Activated CD8-positive, alpha-beta T cell treated with anti-CD3 and anti-CD28 coated beads for 36 hours (primary cell): ENCODE data around the gene ZBED2. TPM values are rescaled to one million over a fixed set of nuclear protein-coding genes. Genes with fewer than 3 reads are reported as not detected.

ENCODE experiments used
- ATAC-seq: fragments of 200-7000 bp; cut with Tn5 transposase; one replicate; pipeline ENCODE4 v1.10.0; 2021; ENCODE audit warnings: mild to moderate bottlenecking, moderate library complexity
- CTCF ChIA-PET: fragments of 350-600 bp; sonication (Branson Sonifier 250); formaldehyde crosslinking; loops from one replicate; lab custom pipeline; 2021; ENCODE audit warnings: antibody characterized with exemption; lab: Charles Lee
- POLR2A ChIA-PET: fragments of 350-600 bp; sonication (Branson Sonifier 250); formaldehyde crosslinking; loops from one replicate; lab custom pipeline; 2021; ENCODE audit warnings: antibody characterized with exemption; lab: Charles Lee
- DNase-seq: peaks from one replicate; pipeline ENCODE4 v3.0.0-alpha.2; 2020
- H3K27ac Mint-ChIP-seq: one replicate; pipeline ENCODE4 v1.8.0; 2021; ENCODE audit warnings: mild to moderate bottlenecking, mixed read lengths
- H3K27me3 Mint-ChIP-seq: one replicate; pipeline ENCODE4 v1.8.0; 2021; ENCODE audit warnings: mixed read lengths
- H3K36me3 Mint-ChIP-seq: one replicate; pipeline ENCODE4 v1.8.0; 2021; ENCODE audit warnings: low read depth, mixed read lengths
- H3K4me1 Mint-ChIP-seq: one replicate; pipeline ENCODE4 v1.8.0; 2021; ENCODE audit warnings: low read depth, mixed read lengths
- H3K4me3 Mint-ChIP-seq: one replicate; pipeline ENCODE4 v1.8.0; 2021; ENCODE audit warnings: mild to moderate bottlenecking, moderate library complexity, mixed read lengths
- H3K9me3 Mint-ChIP-seq: one replicate; pipeline ENCODE4 v1.8.0; 2021; ENCODE audit warnings: mixed read lengths
- intact Hi-C: fragments of 100-400 bp; cut with micrococcal nuclease; formaldehyde crosslinking; loops from one replicate; pipeline ENCODE4 v1.10.0; 2022
- total RNA-seq, 2 experiments: library from RNA; stranded (reverse); gene quantifications; one replicate each; pipeline ENCODE4 v1.2.3, GENCODE V29; 2021
- TF ChIP-seq, protein P1 (sequence below): fragments of 200-600 bp; IDR thresholded peaks from one replicate; pipeline ENCODE4 v1.8.0; 2022; ENCODE audit warnings: antibody characterized with exemption, mild to moderate bottlenecking

Gene ZBED2
- total RNA-seq, 2 experiments from 2014 or later: 226 to 235 TPM

DNA sequence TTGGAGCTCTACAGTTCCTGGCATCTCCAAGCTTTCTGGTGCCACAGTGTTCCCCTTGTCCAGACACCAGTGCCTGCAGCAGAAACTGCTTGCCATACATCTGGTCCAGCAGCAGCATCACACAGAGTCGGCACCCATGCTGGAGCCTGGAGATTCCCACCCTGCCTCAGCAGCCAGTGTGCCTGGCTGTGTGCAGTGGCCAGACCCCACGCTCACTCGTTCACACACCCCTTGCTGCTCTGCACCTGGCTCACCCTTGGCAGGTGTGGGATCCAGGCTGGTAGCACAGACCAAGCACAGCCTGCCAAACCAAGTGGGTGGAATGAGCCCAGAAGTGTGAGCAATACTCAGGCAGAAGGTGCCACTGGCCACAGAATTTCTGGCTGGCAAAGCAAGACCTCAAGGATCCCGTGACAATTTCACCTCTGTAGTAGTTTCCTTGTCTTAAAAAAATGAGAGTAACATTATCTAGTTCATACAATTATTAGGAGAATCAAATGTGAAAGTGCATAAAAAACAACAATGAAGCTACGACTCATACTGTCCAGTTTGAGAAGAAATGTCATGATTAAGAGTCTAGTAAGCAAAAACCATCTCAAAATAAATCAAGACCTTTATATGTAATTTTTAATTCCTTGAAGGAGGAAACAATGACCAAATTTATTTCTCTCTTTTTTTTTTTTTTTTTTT lies 22.9 kb upstream of the ZBED2 start:
- ATAC-seq: no peak
- peak overlapping the region; percentile 93 for H3K27ac Mint-ChIP-seq

DNA sequence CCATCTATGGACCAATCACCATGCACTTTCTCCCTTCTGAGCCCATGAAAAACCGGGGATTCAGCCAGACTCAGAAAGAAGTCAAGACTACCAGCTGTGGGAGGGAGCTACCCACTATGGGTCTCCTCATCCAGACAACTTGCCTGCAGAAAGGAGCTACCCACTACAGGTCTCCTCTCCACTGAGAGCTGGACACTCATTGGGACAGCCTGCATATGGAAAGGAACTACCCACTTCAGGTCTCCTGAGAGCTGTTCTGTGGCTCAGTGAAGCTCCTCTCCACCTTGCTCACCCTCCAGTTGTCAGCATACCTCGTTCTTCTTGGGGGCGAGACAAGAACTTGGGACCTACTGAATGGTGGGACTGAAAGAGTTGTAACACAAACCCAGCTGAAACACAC lies 22.3 kb upstream of the ZBED2 start:
- ChIA-PET CTCF (interaction anchor here (1.0 to 6.1 kb wide), 10 partner anchors 11 to 304 kb away, joined by 3 to 63 read pairs (median 6); partner anchors contain the start of gene ZBED2), POLR2A (interaction anchor here (0.7 to 2.0 kb wide), 6 partner anchors 9 to 74 kb away, joined by 3 to 10 read pairs (median 4); partner anchors contain the start of gene ZBED2)
- DNase-seq (peak; percentile 47), ATAC-seq (no peak)
- Mint-ChIP-seq H3K27me3 (no peaks in the 10 kb centered on the region), H3K4me1 (peaks cover 80% of the 10 kb centered on the region), H3K9me3 (peaks cover 8% of the 10 kb centered on the region), H3K36me3 (peaks cover 54% of the 10 kb centered on the region), H3K4me3 (no peak overlapping the region), H3K27ac (peak overlapping the region; percentile 93)
- intact Hi-C loops: loop anchor here (2.0 to 5.0 kb wide), 2 partner anchors 40 to 71 kb away; no protein-coding TSS in a partner anchor
- TF ChIP-seq, protein P1, sequence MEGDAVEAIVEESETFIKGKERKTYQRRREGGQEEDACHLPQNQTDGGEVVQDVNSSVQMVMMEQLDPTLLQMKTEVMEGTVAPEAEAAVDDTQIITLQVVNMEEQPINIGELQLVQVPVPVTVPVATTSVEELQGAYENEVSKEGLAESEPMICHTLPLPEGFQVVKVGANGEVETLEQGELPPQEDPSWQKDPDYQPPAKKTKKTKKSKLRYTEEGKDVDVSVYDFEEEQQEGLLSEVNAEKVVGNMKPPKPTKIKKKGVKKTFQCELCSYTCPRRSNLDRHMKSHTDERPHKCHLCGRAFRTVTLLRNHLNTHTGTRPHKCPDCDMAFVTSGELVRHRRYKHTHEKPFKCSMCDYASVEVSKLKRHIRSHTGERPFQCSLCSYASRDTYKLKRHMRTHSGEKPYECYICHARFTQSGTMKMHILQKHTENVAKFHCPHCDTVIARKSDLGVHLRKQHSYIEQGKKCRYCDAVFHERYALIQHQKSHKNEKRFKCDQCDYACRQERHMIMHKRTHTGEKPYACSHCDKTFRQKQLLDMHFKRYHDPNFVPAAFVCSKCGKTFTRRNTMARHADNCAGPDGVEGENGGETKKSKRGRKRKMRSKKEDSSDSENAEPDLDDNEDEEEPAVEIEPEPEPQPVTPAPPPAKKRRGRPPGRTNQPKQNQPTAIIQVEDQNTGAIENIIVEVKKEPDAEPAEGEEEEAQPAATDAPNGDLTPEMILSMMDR: no peak

More for the DNA sequence above, 22.9 kb upstream of the ZBED2 start:
- peaks cover 48% of the 10 kb centered on the region for H3K36me3 Mint-ChIP-seq
- ChIA-PET CTCF (interaction anchor here (1.1 to 6.1 kb wide), 11 partner anchors 10 to 425 kb away, joined by 3 to 63 read pairs (median 8); partner anchors contain the start of gene ZBED2), POLR2A (interaction anchor here (0.7 to 2.0 kb wide), 6 partner anchors 10 to 75 kb away, joined by 3 to 10 read pairs (median 4); partner anchors contain the start of gene ZBED2)
- peaks cover 8% of the 10 kb centered on the region for H3K9me3 Mint-ChIP-seq
- TF ChIP-seq, protein P1: no peak
- H3K4me1 Mint-ChIP-seq: peaks cover 77% of the 10 kb centered on the region
- no peak overlapping the region for H3K4me3 Mint-ChIP-seq
- intact Hi-C loops: loop anchor here (2.0 to 5.0 kb wide), 2 partner anchors 41 to 71 kb away; no protein-coding TSS in a partner anchor
- no peaks in the 10 kb centered on the region for H3K27me3 Mint-ChIP-seq
- peak; percentile 36 for DNase-seq

DNA sequence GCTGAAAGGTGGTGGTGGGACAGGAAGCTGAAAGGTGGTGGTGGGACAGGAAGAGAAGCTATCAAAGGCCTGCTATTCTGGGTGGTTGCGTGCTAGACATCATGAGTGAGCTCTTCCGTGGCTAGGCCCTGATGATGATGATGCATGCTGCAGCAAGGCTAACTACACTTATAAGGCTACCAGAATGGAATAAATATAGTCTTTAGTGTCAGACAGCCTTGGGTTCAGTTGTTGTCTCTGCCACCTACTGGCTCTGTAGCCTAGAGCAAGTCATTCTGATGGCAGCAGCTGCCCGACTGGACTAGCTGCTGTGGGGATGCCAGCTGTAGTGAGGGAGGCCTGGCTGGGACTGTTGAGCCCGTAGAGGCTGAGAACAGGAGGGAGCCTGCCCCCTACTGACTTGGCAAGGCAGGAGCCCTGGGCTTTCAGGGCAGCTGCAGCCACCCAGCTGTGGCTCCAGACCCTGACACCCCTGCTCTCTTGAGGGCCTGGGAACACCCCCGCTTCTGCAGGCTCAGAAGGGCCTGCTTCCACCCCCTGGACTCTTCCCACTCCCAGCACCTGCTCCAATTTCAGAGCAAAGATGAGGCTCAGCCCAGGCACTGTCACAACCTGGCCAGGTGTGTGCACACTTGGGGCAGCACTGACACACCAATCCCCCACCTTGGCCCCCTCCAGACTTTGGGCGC lies 21.4 kb upstream of the ZBED2 start:
- TF ChIP-seq, protein P1: peak; percentile 62
- H3K27me3 Mint-ChIP-seq: no peaks in the 10 kb centered on the region
- peaks cover 8% of the 10 kb centered on the region for H3K9me3 Mint-ChIP-seq
- peaks cover 80% of the 10 kb centered on the region for H3K4me1 Mint-ChIP-seq
- peak overlapping the region; percentile 30 for H3K4me3 Mint-ChIP-seq
- ChIA-PET CTCF (interaction anchor here (0.6 to 6.1 kb wide), 26 partner anchors 9 to 802 kb away, joined by 3 to 63 read pairs (median 5); partner anchors contain the start of genes CD96 and ZBED2), POLR2A (interaction anchor here (0.9 to 3.2 kb wide), 14 partner anchors 8 to 73 kb away, joined by 3 to 13 read pairs (median 6); partner anchors contain the start of gene ZBED2)
- intact Hi-C loops: loop anchor here (2.0 to 5.0 kb wide), 2 partner anchors 39 to 70 kb away; no protein-coding TSS in a partner anchor
- H3K36me3 Mint-ChIP-seq: peaks cover 61% of the 10 kb centered on the region
- peak overlapping the region; percentile 93 for H3K27ac Mint-ChIP-seq
- peak; percentile 83 for ATAC-seq
- peak; percentile 82 for DNase-seq

DNA sequence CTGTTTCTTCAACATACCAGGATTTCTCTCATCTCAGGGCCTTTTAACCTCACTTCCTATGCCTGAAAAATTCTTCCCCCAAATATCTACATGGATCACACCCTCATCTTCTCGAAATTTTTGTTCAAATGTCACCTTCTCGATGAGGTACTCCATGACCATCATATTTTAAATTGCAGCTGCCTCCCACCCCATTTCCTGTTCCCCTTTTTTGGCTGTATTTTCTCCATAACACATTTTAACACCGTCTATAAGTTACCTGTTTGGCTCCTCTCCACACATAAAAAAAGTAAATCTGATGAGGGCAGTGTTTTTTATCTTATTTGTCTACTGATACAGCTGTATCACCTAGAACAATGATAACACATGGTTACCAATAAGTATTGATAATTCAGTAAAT lies 20.7 kb upstream of the ZBED2 start:
- CTCF ChIA-PET: interaction anchor here (0.6 to 6.1 kb wide), 23 partner anchors 9 to 802 kb away, joined by 3 to 63 read pairs (median 7); partner anchors contain the start of genes CD96 and ZBED2
- intact Hi-C loops: loop anchor here (2.0 to 5.0 kb wide), 2 partner anchors 39 to 69 kb away; no protein-coding TSS in a partner anchor
- Mint-ChIP-seq H3K36me3 (peaks cover 68% of the 10 kb centered on the region), H3K27me3 (no peaks in the 10 kb centered on the region), H3K27ac (peak overlapping the region; percentile 93), H3K4me3 (peak overlapping the region; percentile 42), H3K9me3 (peaks cover 8% of the 10 kb centered on the region), H3K4me1 (peaks cover 87% of the 10 kb centered on the region)
- ATAC-seq: no peak
- POLR2A ChIA-PET: interaction anchor here (0.9 to 3.2 kb wide), 13 partner anchors 8 to 73 kb away, joined by 3 to 13 read pairs (median 6); partner anchors contain the start of gene ZBED2
- DNase-seq: no peak
- TF ChIP-seq, protein P1: no peak
